ENCODE data around the gene CALCOCO2.
"Not testable (repeated sequence)": the region's sequence is repeated elsewhere in the genome, so short reads cannot be mapped to it uniquely, and the experiment has no call there.

The CALCOCO2 gene

GRCh38 chr17:48825446-48826381 lies 5.1 kb upstream of the CALCOCO2 start:
- DNase-seq, result no peak

GRCh38 chr17:48831549-48831883 lies 681 bp downstream of the CALCOCO2 start:
- no peak for DNase-seq

DNA sequence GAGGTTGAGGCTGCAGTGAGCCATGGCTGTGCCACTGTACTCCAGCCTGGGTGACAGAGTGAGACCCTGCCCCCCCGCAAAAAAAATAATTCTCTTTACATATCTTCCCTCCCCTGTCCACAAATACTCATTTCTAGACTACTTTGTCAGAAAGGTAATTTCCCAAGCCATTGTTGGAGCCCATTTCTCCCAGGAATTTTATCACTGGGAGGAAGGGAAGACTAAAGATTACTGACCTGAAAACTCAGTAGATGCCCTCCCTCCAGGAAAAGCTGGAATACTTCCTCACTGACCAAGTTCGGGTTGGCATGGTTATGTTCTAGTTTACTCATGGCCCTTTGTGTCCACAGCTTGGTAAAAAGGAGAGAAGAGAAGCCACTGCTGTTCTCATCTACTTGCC lies 4.1 kb downstream of the CALCOCO2 start:
- no peak for DNase-seq

GRCh38 chr17:48835971-48836370 lies 5.1 kb downstream of the CALCOCO2 start:
- DNase-seq, result peak; percentile 46

DNA sequence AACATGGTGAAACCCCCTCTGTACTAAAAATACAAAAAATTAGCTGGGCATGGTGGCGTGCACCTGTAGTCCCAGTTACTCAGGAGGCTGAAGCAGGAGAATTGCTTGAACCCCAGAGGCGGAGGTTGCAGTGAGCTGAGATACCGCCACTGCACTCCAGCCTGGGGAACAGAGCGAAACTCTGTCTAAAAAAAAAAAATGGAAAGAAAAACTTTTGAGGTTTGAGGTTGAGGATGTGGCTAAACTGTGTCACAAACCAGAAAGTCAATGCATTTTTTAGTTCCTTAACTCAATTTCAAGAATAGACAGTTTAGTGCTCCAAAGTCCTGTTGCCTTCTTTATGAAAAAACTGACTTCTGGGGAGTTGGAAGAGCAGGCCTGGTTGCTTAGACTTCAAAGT lies 6.6 kb downstream of the CALCOCO2 start:
- DNase-seq, result not testable (repeated sequence)

DNA sequence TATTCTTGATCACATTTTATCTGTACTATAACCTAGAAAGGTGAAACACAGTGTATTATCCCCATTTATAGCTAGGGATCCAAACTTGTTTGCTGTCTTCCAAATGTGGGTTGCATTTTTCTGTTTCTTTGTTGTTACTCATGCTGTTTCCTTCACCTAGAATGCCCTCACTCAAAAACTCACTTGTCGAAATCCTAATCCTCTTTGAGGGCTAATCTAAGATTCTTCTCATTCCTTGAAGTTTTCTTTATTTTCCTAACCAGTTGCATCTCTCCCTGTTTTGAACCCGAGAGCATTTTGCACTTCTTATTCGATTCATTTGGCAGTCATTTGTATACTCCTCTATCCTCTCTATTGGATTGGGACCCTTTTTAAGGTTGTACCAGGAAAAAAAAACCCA lies 9.6 kb downstream of the CALCOCO2 start:
- DNase-seq, result no peak

GRCh38 chr17:48841395-48841831 lies 10.6 kb downstream of the CALCOCO2 start:
- no peak for DNase-seq

DNA sequence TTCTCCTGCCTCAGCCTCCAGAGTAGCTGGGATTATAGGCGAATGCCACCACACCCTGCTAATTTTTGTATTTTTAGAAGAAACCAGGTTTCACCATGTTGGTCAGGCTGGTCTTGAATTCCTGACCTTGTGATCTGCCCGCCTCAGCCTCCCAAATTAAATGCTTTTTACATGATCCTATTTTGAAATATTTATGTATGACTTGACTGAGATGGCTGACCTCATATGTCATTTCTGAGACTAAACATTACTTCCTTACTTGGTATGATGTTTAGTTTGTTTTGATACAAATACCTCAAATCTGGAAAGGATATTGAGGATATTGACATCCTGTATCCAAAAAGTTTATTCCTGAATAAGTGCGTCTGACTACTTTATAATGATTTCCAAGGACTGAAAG lies 11.9 kb downstream of the CALCOCO2 start:
- no peak for DNase-seq

- no peak for DNase-seq
Observed at GRCh38 chr17:48843187-48843900, 12.5 kb downstream of the CALCOCO2 start.

- DNase-seq, result no peak
Observed at GRCh38 chr17:48850792-48851323, 20.0 kb downstream of the CALCOCO2 start.

- no peak for DNase-seq
Observed at GRCh38 chr17:48854774-48855476, 24.1 kb downstream of the CALCOCO2 start.

DNA sequence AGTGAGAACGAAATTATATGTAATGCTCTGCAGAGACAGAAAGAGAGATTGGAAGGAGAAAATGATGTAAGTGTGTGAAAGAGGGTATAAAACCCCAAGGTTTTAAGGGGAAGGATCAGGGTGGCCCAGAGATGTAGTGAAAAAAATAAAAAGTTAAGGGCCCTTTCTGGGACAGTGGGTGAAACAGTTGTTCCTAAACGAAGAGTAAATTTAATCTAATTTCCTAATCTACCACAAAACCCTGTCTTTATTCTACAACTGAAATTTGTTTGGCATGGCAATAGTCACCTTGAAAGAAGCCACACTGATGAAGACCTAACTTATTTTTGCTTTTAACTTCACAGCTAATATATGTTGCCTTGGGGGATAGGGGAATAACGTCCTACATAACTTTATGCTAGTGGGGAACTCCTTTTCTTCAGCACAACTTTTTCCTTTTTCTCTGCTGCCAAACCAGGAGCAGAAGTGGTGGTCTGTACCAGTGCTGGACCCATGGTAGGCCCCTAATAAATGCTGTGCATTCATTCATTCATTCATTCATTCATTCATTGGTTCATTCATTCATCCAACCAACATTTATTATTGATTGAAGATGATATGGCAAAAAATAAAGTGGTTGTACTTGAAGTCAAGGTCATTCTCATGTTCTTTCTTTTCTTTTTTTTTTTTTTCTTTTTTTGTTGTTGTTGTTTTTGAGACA lies 25.4 kb downstream of the CALCOCO2 start:
- no peak for DNase-seq

DNA sequence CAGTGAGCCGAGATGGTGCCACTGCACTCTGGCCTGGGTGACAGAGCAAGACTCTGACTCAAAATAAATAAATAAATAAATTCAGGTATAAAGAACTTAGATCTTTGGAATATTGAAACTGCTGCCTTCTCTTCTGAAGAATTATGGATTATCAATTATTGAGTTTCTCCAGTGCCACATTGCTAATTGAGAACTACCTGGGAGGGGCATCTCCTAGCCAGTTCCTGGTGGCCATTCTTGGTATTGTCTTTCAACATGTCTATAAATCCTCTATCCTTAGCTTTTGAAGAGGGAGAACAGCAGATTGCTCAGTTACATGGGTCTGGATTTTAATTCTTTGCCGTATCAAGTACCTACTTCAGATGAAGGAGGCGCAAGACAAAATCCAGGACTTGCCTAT lies 29.2 kb downstream of the CALCOCO2 start:
- DNase-seq, result no peak

- no peak for DNase-seq
Observed at GRCh38 chr17:48860456-48860855, 29.6 kb downstream of the CALCOCO2 start.

DNA sequence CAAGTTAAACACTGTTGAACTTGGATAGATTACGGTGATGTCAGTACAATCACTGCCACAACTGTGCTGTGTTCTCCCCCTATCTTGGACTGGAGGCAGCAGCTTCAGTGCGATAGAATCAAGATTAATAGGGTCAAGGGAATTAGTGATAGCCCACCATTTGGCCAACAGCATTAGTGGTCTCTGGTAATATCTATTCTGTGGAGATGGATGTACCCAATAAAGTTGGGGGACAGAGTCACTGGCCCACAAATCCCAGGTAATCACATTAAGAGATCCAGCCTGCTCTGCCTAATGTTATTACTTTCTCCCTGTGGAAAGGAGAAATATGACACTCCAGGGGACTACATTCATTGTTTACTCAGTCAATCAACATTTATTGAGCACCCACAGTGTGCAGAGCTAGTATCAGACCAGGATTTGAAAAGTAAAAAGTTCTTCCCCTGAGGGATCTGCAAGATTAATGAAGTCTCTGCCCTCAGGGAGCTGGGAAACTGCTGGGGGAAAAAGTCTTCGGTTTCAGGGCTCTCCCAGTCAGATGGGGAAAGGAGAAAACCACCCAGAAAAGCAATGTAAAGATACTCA lies 38.2 kb downstream of the CALCOCO2 start:
- no peak for DNase-seq

GRCh38 chr17:48869821-48870318 lies 39.0 kb downstream of the CALCOCO2 start:
- no peak for DNase-seq

DNA sequence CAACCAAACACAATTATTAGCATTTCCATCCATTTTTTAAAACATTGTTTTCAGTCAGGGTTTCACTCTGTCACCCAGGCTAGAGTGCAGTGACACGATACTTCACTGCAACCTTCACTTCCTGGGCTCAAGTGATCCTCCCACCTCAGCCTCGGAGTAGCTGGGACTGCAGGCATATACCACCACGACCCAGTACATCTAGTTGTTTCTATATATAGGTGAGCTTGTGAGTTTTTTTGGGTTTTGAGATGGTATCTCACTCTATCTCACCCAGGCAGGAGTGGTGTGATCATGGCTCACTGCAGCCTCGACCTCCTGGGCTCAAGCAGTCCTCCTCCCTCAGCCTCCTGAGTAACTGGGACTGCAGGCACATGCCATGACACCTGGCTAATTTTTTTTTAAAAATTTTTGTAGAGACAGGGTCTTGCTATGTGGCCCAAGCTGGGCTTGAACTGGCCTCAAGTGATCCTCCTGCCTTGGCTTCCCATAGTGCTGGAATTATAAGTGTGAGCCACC lies 40.3 kb downstream of the CALCOCO2 start:
- no peak for DNase-seq

DNA sequence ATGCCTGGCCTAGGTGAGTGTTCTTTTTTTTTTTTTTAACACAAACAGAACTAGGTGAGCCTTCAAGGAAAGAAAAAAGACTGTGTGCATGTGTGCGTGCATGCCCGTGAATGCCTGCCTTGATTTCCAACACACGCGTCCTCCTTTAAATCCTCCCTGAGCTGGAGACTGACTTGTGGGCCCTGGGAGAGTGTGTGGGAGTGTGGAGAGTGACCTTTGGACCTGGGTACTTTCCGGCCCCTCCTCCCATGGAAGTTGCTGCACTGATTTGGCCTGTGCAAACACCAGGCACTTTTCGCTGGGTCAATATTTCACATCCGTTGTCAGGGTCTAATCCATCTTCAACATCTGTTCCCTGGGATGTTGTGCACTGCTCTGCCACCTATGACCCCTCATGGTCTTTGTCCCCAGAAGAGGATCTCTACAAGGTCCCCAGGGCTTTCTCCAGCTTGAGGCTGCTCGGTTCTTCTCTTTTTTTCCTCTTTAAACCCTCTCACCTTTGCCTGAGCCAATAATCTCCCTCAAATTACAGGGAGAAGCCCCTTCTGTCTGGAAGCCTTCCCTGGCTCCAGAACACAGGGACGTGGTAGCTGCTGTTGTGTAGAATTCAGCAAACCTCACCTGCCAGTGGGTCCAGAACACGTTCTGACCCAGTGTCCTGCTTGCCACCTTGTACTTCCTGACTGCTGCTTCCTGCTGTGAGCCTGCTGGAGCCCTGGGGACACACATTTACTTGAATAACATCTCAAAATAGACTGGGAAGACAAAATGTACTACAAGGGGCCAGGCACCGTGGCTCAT lies 40.9 kb downstream of the CALCOCO2 start:
- no peak for DNase-seq

DNA sequence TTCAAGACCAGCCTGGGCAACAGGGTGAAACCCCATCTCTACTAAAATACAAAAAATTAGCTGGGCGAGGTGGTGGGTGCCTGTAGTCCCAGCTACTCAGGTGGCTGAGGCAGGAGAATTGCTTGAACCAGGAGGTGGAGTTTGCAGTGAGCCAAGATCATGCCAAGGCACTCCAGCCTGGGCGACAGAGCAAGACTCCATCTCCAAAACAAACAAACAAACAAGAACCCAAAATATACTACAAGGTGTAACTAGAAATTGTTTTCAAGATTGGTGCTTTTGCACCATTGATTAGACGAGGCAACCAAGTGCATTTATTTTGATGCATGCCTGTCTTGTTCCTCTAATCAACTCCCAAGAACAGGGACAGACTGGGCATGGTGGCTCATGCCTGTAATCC lies 41.6 kb downstream of the CALCOCO2 start:
- DNase-seq, result not testable (repeated sequence)

GRCh38 chr17:48873209-48873608 lies 42.4 kb downstream of the CALCOCO2 start:
- no peak for DNase-seq

Data from NCI-H2171 (cell line).